ENCODE measurements around the gene ZNF425. TPM values are rescaled to one million over a fixed set of nuclear protein-coding genes. Genes with fewer than 3 reads are reported as not detected.
A peak's percentile ranks its signal among the peaks of the same experiment; 100 is the strongest.
"Not testable (repeated sequence)": the region's sequence is repeated elsewhere in the genome, so short reads cannot be mapped to it uniquely, and the experiment has no call there.

The ZNF425 gene
- polyA plus RNA-seq, 1 donor, result 3.0 TPM

DNA sequence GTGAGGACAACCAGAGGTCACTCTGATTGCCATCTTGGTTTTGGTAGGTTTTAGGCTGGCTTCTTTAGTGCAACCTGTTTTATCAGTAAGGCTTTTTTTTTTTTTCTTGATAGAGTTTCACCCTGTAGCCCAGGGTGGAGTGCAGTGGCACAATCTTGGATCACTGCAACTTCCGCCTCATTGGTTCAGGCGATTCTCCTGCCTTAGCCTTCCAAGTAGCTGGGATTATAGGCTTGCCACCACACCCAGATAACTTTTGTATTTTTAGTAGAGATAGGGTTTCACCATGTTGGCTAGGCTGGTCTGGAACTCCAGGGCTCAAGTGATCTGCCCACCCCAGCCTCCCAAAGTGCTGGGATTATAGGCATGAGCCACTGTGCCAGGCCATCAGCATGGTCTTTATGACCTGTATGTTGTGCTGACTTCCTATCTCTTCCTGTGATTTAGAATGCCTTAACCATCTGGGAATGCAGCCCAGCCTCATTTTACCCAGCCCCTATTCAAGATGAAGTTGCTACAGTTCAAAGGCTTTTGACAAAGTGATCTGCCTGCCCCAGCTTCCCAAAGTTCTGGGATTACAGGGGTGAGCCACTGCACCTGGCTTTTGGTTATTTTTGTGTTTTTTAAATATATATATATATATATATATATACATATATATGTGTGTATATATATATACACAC, 7.0 kb upstream of the ZNF425 start:
- DNase-seq (ENCODE audit: low read depth), result no peak

DNA sequence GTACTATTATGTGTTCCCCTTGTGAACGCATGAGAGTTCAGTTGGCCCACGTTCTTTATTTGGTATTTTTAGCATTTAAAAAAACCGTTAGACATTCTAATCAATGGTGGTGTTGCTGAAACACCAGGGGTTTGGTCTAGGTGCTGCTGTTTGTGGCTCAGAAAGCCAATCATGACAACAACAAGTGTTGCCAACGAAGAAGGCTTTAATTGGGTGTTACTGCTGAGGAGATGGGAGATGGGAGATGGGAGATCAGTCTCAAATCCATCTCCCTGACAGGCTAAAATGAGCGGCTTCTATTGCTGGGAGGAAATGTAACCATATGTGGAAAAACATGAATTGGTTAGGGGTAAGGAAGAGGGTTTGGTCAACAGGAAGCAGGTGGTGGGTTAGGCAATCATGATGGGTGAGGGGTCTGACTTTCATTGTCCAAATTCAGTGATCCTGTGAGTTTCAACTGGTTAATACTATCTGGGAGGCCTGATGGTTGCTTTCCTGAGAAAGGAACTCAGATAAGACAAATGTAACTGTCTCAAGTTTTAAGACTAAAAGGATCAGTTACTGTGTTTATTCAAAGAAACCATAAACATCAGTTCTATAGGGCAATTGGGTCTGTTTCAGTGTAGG, 4.6 kb upstream of the ZNF425 start:
- DNase-seq (ENCODE audit: low read depth), result no peak

DNA sequence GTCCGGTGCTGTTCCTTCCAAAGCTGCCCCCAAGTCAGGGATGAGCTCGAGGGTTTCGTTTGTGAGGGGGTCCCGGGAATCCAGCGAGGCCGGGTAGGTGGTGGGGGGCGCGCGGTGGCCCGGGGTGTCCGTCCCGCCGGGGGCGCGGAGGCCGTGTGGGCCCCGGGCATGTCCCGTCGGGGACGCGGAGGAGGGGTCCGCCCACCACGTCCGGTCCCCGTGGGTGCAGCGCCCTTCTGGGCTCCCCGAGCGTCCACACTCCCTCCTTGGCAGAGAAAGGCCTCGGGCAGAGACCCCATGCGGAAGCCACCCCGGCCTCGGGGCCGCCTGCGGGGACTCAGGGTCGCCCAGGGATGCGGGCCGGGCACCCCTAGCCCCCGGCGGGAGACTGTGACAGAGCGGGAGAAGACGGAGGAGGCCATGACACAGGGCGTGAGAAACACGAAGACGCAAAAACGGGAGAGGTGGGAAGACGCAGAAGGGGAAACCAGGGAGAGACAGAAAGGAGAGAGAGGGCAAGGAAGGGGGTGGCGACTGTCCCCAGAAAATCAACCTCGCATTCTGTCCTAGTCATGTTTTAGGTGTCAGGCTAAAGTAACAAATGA, 640 bp upstream of the ZNF425 start:
- DNase-seq (ENCODE audit: low read depth), result no peak

DNA sequence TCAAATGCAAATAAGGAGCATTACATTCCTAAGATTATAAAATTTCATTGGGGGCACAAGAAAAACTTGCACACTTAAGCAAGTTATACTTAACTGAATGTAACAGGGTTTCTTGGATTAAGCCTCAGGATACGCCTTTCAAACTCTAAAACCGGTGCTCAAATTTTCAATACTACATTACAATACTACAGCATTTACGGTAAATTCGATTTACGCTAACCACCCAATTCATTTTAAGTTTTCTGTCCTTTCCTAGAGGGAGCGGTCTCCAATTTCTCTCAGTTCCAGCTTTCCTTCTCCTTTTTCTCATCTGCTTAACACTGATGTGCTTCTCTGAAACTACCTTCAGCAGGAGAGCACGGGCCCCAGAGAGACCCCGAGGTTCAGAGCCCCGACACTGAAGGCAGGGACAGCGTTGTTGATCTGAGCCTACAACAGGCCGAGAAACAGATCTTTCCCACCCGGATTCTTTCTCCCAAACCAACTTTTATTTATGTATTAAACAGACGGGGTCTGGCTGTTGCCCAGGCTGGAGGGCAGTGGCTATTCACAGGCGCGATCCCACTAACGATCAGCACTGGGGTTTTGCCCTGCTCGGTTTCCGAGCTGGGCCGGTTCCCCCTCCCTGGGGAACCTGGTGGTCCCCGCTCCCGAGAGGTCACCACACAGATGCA, 798 bp downstream of the ZNF425 start:
- no peak for DNase-seq (ENCODE audit: low read depth)

DNA sequence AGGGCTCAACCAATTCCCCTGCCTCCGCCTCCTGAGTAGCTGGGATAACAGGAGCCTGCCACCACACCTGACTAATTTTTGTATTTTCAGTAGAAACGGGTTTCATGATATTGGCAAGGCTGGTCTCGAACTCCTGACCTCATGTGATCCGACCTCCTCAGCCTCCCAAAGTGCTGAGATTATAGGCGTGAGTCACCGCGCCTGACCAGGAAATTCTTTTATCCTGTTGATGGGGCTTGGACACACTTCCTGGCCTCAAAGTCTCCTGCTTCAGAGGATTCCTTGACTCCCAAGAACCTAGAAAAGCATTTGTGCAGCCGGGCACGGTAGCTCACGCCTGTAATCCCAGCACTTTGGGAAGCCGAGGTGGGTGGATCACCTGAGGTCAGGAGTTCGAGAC, 16.2 kb downstream of the ZNF425 start:
- no peak for DNase-seq (ENCODE audit: low read depth)

DNA sequence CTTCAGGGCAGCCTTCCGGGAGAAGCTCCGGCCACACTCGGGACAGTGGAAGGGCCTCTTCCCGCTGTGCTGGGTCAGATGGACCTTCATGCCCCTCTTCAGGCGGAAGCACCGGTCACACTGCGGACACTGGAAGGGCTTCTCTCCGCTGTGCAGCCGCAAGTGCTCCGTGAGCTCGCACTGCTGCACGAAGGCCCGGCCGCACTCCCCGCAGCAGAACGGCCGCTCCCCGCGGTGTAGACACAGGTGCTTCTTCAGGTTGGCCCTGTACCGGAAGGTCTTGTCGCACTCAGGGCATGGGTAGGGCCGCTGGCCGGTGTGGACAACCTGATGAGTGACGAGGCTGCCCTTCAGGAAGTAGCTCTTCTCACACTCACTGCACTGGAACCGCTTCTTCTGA, 21.4 kb downstream of the ZNF425 start:
- DNase-seq (ENCODE audit: low read depth), result no peak

DNA sequence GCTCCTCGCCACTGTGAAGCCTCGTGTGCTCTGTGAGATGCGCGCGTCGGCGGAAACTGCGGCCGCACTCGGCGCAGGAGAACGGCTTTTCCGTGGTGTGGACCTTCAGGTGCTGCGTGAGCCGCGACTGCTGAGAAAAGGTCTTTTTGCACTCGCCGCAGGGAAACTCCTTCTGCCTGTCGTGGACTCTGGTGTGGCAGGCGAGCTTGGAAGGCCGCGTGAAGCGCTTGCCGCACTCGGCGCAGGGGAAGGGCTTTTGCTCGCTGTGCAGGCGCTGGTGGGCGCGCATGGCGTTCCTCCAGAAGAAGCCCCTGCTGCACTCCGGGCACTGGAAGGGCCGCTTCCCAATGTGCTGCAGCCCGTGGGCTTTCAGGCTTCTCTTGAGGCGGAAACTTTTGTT, 21.9 kb downstream of the ZNF425 start:
- DNase-seq (ENCODE audit: low read depth), result no peak

DNA sequence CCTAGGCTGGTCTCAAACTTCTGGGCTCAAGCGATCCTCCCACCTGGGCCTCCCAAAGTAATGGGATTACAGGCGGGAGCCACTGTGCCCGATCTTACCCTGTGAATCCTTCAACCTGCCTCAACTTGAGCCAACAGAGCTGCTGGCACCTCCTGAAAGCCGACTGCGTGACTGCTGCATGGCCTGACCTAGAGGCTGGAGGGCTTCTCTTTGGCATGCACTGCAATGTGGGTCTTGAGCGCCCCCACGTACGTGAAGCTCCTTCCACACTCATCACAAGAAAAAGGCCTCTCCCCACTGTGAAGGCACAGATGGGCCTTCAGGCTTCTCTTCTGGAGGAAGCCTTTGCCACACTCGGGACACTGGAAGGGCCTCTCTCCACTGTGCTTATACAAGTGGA, 22.7 kb downstream of the ZNF425 start:
- no peak for DNase-seq (ENCODE audit: low read depth)

DNA sequence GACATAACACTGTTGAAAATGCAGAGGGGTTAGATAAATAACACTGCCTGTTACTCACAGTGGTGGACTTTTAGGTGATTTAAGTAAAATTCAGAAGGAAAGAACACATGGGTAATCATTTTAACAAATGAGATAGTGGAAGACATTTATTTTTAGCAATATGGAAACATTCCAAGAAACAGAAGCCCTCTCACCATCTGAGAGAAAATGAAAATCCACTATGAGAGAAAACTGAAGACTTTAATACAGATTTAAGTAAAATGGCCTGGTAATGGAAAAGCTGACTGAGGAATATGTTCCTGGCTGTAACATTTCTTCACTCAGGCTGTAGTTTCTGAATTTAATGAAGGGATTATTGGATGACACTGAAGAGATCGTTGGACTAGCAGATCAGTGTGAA, 23.5 kb downstream of the ZNF425 start:
- DNase-seq (ENCODE audit: low read depth), result no peak

DNA sequence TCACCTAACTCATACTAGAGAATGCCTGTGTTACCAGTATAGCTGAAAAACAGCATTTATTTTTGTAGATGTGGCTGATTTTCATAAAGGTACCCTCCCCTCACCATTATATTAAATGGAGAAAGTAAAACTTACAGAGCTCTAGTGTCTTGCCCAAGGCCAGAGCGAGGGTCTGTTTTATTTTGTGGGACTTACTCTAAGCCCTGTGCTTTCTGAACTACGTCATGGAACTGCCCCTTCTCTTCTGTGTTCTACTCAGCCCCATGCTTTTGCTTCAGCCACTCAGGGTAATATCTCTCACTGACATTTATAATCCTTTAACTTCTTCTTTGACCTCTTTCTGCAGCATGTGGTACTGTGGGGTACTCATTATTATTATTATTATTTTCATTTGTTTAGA, 25.3 kb downstream of the ZNF425 start:
- DNase-seq (ENCODE audit: low read depth), result no peak

DNA sequence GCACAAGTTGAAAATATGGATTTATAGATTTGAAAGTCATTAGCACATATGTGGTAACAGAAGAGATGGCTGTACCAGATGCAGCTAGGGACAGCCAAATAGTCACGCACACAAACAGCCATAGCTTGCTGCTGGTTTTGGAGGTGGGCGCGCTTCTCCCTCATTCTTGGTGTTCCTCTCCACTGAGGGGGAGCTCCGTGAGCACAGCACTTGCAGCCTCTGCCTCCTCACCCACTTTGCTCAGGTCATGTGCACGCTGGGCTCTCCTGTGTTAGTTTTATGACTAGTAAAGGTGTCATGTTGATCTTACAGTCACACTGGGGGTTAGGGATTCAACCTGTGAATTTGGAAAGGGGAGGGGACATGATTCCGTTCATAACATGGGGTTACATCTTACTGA, 27.1 kb downstream of the ZNF425 start:
- no peak for DNase-seq (ENCODE audit: low read depth)

DNA sequence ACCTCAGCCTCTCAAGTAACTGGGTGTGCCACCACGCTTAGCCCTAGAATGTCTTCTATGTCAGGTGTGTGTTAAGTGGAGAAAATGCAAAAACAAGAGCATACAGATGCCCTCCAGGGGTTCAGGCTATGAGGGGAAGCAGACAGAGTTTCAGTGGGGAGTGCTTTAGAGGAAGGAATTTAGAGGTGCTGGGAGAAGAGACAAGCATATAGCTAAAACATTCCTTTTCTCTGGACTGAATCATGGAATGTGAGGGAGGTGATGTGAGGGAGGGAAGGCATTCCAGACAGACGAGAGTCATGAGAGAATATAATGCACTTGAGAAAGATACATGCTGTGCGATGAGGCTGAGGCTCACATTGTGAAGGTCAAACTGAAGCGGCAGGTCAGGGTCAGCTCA, 29.0 kb downstream of the ZNF425 start:
- DNase-seq (ENCODE audit: low read depth), result no peak

DNA sequence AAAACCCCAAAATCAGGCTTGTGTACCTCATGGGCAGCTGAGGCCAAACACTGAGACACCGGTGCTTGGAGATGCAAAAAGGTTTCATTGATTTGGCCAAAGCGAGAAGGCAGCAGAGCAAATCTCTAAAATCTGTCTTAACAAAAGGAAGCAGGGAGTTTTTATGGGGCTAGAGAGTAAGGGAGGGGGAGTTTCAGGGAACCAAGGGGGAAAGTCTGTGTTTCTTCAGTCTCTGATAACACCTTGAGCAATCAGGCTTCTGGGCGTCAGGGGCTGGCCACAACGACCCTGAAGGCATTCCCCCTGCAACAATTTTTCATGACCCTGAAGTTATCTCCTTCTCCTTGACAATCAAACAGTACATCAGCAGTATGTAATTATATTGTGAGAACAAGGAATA, 32.9 kb downstream of the ZNF425 start:
- no peak for DNase-seq (ENCODE audit: low read depth)

DNA sequence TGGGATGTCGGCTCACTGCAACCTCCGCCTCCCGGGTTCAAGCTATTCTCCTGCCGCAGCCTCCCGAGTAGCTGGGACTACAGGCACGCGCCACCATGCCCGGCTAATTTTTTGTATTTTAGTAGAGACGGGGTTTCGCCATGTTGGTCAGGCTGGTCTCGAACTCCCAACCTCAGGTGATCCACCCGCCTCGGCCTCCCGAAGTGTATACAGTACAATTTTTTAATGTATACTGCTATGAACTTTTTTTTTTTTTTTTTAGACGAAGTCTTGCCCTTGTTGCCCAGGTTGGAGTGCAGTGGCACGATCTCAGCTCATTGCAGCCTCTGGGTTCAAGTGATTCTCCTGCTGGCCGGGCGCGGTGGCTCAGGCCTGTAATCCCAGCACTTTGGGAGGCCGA, 33.9 kb downstream of the ZNF425 start:
- DNase-seq (ENCODE audit: low read depth), result not testable (repeated sequence)

DNA sequence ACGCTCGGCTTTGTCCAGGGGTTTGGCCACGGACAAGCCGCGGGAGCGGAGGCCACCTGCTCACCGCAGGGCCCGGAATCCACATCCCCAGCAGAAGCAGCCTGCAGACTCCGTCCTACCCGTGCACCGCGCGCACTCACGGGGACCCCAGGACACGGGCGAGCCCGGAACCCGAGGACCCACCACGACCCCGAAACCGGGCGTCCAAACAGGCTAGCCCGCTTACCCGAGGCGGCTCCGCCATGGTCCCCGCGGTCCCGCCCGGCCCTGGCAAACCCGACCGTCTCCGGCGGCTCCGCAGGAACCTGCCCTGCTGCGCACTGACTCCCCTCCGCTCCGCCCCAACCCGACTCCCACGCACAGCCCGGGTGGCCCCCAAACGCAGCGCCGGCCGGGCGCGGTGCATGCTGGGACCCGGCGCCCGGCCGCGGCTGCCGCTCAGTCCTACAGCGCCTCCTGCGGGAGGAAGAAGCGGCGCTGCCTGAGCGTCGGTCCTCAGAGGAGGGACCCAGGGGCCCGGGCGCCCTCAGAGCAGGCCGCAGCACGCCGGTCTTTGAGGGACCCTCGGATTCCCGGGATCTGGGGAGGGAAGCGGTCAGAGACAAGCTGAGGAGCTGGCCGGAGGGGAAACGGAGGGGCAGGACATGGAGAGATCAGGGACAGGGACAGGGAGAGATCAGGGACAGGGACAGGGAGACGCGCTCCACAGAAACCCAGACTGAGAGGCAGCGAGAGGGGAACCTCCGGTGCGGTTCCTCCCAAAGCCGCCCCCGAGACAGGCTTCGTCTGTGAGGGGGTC, 35.5 kb downstream of the ZNF425 start, which contains the start of gene ZNF786:
Gene ZNF786, minus strand, starts transcription at position 322 of the 799 bp plus-strand sequence. Its CDS starts 78 bp downstream, at position 244.
- peak; percentile 80 for DNase-seq (ENCODE audit: low read depth)

DNA sequence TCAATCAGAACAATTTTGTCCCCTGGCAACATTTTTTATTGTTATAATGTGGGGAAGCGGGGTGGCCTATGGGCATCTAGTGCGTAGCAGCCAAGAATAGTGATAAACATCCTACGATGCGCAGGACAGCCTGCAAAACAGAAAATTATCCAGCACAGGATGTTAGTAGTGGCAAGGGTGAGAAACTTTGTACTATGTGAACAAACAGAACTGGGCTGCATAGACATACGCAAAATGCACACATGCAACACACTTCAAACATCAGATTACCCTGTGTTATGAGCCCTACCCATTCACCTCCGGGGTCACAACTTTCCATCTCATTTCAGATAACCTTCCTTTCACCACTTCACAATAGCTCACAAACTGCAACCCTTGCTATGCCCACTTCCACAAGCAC, 38.7 kb downstream of the ZNF425 start:
- no peak for DNase-seq (ENCODE audit: low read depth)

DNA sequence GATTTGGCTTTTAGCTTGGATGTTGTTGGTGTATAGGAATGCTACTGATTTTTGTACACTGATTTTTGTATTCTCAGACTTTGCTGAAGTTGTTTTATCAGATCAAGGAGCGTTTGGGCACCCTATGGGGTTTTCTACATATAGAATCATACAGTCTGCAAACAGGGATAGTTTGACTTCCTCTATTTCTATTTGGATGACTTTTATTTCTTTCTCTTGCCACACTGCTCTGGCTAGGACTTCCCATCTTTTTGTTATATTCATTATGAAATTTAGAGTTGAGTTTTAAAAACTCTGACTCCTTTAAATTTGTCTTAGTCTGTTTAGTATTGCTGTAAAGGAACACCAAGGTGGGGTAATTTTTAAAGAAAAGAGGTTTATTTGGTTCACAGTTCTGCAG, 40.3 kb downstream of the ZNF425 start:
- no peak for DNase-seq (ENCODE audit: low read depth)

DNA sequence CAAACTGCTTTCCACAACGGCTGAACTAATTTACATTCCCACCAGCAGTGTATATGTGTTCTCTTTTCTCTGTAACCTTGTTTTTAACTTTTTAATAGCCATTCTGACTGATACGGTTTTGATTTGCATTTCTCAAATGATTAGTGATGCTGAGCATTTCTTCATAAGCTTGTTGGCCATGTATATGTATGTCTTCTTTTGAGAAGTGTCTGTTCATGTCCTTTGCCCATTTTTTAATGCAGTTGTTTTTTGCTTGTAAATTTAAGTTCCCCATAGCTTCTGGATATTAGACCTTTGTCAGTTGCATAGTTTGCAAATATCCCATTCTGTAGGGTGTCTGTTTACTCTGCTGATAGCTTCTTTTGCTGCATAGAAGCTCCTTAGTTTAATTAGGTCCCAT, 41.7 kb downstream of the ZNF425 start:
- no peak for DNase-seq (ENCODE audit: low read depth)

DNA sequence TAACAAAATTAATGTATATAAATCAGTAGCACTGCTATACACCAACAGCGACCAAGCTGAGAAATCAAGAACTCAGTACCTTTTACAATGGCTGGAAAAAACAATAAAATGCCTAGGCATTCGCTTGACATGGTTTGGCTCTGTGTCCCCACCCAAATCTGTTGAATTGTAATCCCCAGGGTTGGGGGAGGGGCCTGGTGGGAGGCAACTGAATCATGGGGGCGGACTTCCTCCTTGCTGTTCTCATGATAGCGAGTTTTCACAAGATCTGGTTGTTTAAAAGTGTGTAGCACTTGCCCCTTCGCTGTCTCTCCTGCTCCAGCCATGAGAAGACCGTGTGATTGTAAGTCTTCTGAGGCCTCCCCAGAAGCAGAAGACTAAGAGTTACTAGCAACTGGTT, 44.2 kb downstream of the ZNF425 start:
- DNase-seq (ENCODE audit: low read depth), result no peak

DNA sequence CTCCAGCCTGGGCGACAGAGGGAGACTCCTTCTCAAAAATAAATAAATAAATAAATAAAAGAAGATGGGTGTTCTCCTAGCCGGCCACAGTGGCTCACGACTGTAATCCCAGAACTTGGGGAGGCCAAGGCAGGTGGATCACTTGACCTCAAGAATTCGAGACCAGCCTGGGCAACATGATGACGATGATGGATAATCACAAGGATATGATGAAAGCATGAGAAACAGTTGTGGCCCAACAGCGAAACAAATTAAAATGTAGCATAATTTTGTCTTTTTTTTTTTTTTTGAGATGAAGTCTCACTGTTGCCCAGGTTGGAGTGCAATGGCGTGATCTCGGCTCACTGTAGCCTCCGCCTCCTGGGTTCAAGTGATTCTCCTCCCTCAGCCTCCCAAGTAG, 48.5 kb downstream of the ZNF425 start:
- no peak for DNase-seq (ENCODE audit: low read depth)

DNA sequence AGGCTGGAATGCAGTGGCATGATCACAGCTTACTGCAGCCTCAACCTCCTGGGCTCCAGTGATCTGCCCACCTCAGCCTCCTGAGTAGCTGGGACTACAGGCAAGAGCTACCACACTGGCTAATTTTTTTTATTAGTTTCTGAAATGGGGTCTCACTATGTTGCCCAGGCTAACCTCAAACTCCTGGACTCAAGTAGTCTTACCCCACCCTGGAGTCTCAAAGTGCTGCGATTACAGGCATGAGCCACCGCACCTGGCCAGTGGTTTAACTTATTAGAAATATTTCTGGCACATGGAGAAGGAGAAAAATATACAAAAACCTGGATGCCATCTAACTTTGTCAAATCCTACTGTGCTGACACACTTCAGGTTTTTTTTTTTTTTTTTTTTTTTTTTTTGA, 50.8 kb downstream of the ZNF425 start:
- no peak for DNase-seq (ENCODE audit: low read depth)

Measured in forelimb muscle (tissue), 1 donor.